A549 (cell line): ENCODE measurements around the gene C4orf17. TPM values are rescaled to one million over a fixed set of nuclear protein-coding genes. Genes with fewer than 3 reads are reported as not detected.

Source experiments
- ATAC-seq, 2 experiments: fragments of 200-7000 bp in 1 of 2; fragments of >200 bp in 1 of 2; cut with Nextera tagmentation in 1 of 2; cut with Tn5 transposase in 1 of 2; 3 replicates each; pipeline versions ENCODE4 v1.8.0 to v1.9.1; 2018 to 2020; ENCODE audit warnings: mild to moderate bottlenecking in 1 of 2, moderate library complexity in 1 of 2
- CTCF ChIA-PET: fragments of 300-600 bp; sonication (Branson Sonifier 250); formaldehyde crosslinking; extraction: SDS; loops from one replicate; lab custom pipeline; 2021; ENCODE audit warnings: antibody characterized with exemption, inconsistent platforms; lab: Yijun Ruan, JAX
- POLR2A ChIA-PET: fragments of 350-600 bp; formaldehyde crosslinking; extraction: SDS; loops from one replicate; lab custom pipeline; 2021; ENCODE audit warnings: antibody characterized with exemption, inconsistent platforms; lab: Yijun Ruan, JAX
- DNase-seq, 2 experiments: peaks; one replicate each; pipeline versions ENCODE4 v3.0.0 to v3.0.0-alpha.2; 2011 to 2016; ENCODE audit warnings: low read depth in 1 of 2, low spot score in 1 of 2
- FAIRE-seq: peaks from 2 replicates; lab custom pipeline; 2011; peaks lifted over from hg19 to GRCh38; lab: Jason Lieb, UNC
- H3K27ac ChIP-seq, 2 experiments: fragments of >200 bp; sonication (Bioruptor Twin); formaldehyde crosslinking; 3 replicates each; pipeline ENCODE4 v1.5.1; 2016 to 2017
- H3K4me1 ChIP-seq: fragments of >200 bp; sonication (Bioruptor Twin); formaldehyde crosslinking; 3 replicates; pipeline ENCODE4 v1.6.1; 2016
- H3K4me2 ChIP-seq: fragments of >200 bp; sonication (Bioruptor Twin); formaldehyde crosslinking; 3 replicates; pipeline ENCODE4 v1.6.1; 2016
- H3K4me3 ChIP-seq: fragments of >200 bp; sonication (Bioruptor Twin); formaldehyde crosslinking; 3 replicates; pipeline ENCODE4 v1.5.1; 2016
- H3K9me3 ChIP-seq: fragments of >200 bp; sonication (Bioruptor Twin); formaldehyde crosslinking; 3 replicates; pipeline ENCODE4 v1.6.1; 2016
- BCL3 ChIP-seq: fragments of >200 bp; sonication (Bioruptor Twin); formaldehyde crosslinking; IDR thresholded peaks from 3 replicates; pipeline ENCODE4 v1.6.1; 2016
- BHLHE40 ChIP-seq: IDR thresholded peaks from 2 replicates; pipeline ENCODE4 v1.6.1; 2012; ENCODE audit warnings: low read depth, low read length, inconsistent platforms
- CBX8 ChIP-seq: fragments of 200-600 bp; sonication (generic); IDR thresholded peaks from 2 replicates; pipeline ENCODE4 v1.6.1; 2016
- CTCF ChIP-seq: fragments of >200 bp; sonication (Bioruptor Twin); formaldehyde crosslinking; IDR thresholded peaks from 3 replicates; pipeline ENCODE4 v1.5.1; 2016
- ELK1 ChIP-seq: fragments of 150-350 bp; IDR thresholded peaks from 2 replicates; pipeline ENCODE4 v1.6.1; 2014; ENCODE audit warnings: low read depth, mild to moderate bottlenecking, low read length
- EP300 ChIP-seq, 2 experiments: fragments of >200 bp; sonication (Bioruptor Twin); formaldehyde crosslinking; IDR thresholded peaks; 2 replicates in 1 of 2; 3 replicates in 1 of 2; pipeline ENCODE4 v1.6.1; 2016 to 2017
- ESRRA ChIP-seq: fragments of 150-350 bp; IDR thresholded peaks from 2 replicates; pipeline ENCODE4 v1.6.1; 2014; ENCODE audit warnings: mild to moderate bottlenecking, low read length, borderline replicate concordance
- FOSL2 ChIP-seq, 2 experiments: fragments of 450-650 bp in 1 of 2; fragments of >200 bp in 1 of 2; sonication (Bioruptor Twin) in 1 of 2; formaldehyde crosslinking; IDR thresholded peaks; 2 replicates each; pipeline versions ENCODE4 v1.5.0 to v1.6.1; 2016 to 2020; ENCODE audit warnings: mild to moderate bottlenecking in 1 of 2, moderate library complexity in 1 of 2
- FOXS1 ChIP-seq: fragments of 250-450 bp; sonication (Bioruptor Pico); IDR thresholded peaks from 2 replicates; pipeline ENCODE4 v1.5.0; 2020; ENCODE audit warnings: mild to moderate bottlenecking, moderate library complexity
- GATA3 ChIP-seq: IDR thresholded peaks from 2 replicates; pipeline ENCODE4 v1.6.1; 2012; ENCODE audit warnings: borderline replicate concordance
- HDAC2 ChIP-seq: fragments of 200-600 bp; sonication (generic); IDR thresholded peaks from 2 replicates; pipeline ENCODE4 v1.6.1; 2016
- HEYL ChIP-seq: fragments of 250-450 bp; sonication (Bioruptor Pico); IDR thresholded peaks from 2 replicates; pipeline ENCODE4 v1.8.0; 2021; ENCODE audit warnings: mild to moderate bottlenecking, moderate library complexity
- HOXA7 ChIP-seq: fragments of 250-450 bp; sonication (Bioruptor Pico); IDR thresholded peaks from 2 replicates; pipeline ENCODE4 v1.5.0; 2020; ENCODE audit warnings: mild to moderate bottlenecking, moderate library complexity
- JUN ChIP-seq, 2 experiments: fragments of >200 bp; sonication (Bioruptor Twin); formaldehyde crosslinking; IDR thresholded peaks; 2 replicates in 1 of 2; 3 replicates in 1 of 2; pipeline ENCODE4 v1.6.1; 2016 to 2017
- JUNB ChIP-seq: fragments of >200 bp; sonication (Bioruptor Twin); formaldehyde crosslinking; IDR thresholded peaks from 2 replicates; pipeline ENCODE4 v1.6.1; 2016
- MAX ChIP-seq: IDR thresholded peaks from 2 replicates; pipeline ENCODE4 v1.6.1; 2012
- PBX3 ChIP-seq: IDR thresholded peaks from 2 replicates; pipeline ENCODE4 v1.6.1; 2012
- PHF8 ChIP-seq: fragments of 200-600 bp; sonication (generic); IDR thresholded peaks from 2 replicates; pipeline ENCODE4 v1.6.1; 2016; ENCODE audit warnings: low read depth, mild to moderate bottlenecking, antibody characterized with exemption, moderate library complexity, borderline replicate concordance
- SREBF2 ChIP-seq: fragments of 450-650 bp; IDR thresholded peaks from 2 replicates; pipeline ENCODE4 v1.6.1; 2014; ENCODE audit warnings: mild to moderate bottlenecking, moderate library complexity
- ZC3H11A ChIP-seq: fragments of 450-650 bp; IDR thresholded peaks from 2 replicates; pipeline ENCODE4 v1.6.1; 2014; ENCODE audit warnings: antibody characterized with exemption, mild to moderate bottlenecking
- ZFP36 ChIP-seq: fragments of 450-650 bp; IDR thresholded peaks from 2 replicates; pipeline ENCODE4 v1.6.1; 2014; ENCODE audit warnings: borderline replicate concordance; ENCODE audit not compliant: partially characterized antibody
- ZNF302 ChIP-seq: fragments of 250-450 bp; sonication (Bioruptor Pico); IDR thresholded peaks from 2 replicates; pipeline ENCODE4 v1.9.0; 2021; ENCODE audit warnings: inconsistent platforms, mild to moderate bottlenecking, moderate library complexity
- WGBS: methylation state at CpG from one replicate; pipeline ENCODE4 v1.1.6; 2017; ENCODE audit errors: missing lambda C conversion rate; 5-methylcytosine and 5-hydroxymethylcytosine counted together
- polyA plus RNA-seq, 4 experiments: library from polyadenylated mRNA; depleted of rRNA in 3 of 4; stranded (reverse); fragments of >200 nt; fragmentation: RNase III in 1 of 4; extraction: RNeasy Plus Mini Kit Qiagen cat#74134 plus additional on column Dnase treatment in 1 of 4; gene quantifications; 2 replicates in 3 of 4; 3 replicates in 1 of 4; pipeline ENCODE4 v1.2.3, GENCODE V29; 2011 to 2017

Gene C4orf17
- polyA plus RNA-seq, 2 of the 4 experiments (the other 2 are of a cell fraction): not detected

GRCh38 chr4:99471349-99471748 is 39.5 kb upstream of the C4orf17 start:
- ATAC-seq (no peak), DNase-seq (no peak), FAIRE-seq (no peak)
- CTCF ChIA-PET: no interaction called here
- Histone ChIP-seq H3K4me2 (no peak overlapping the region), H3K4me3 (no peak overlapping the region), H3K4me1 (no peaks in the 10 kb centered on the region), H3K9me3 (no peaks in the 10 kb centered on the region), H3K27ac (no peak overlapping the region)
- no peak for TF ChIP-seq HDAC2
- no peak for TF ChIP-seq JUN (IDR thresholded peaks at IDR 0.05)
- no peak for TF ChIP-seq ZNF302 (CRISPR knock-in tag)
- TF ChIP-seq FOXS1 (CRISPR knock-in tag): no peak
- no peak for TF ChIP-seq FOSL2 (IDR thresholded peaks at IDR 0.05)
- TF ChIP-seq FOSL2 (CRISPR knock-in tag; IDR thresholded peaks at IDR 0.05): no peak
- POLR2A ChIA-PET: no interaction called here

- no peak for FAIRE-seq
- H3K4me1 ChIP-seq: no peaks in the 10 kb centered on the region
- 3% methylated on average over 1 of the region's 1 CpG for WGBS
- H3K4me2 ChIP-seq: no peak overlapping the region
- H3K27ac ChIP-seq: no peak overlapping the region
- H3K4me3 ChIP-seq: no peak overlapping the region
- CTCF ChIA-PET: no interaction called here
- TF ChIP-seq JUN (IDR thresholded peaks at IDR 0.05): no peak
- TF ChIP-seq PBX3: no peak
- TF ChIP-seq JUNB: no peak
- no peak for TF ChIP-seq SREBF2
- no peak for TF ChIP-seq MAX
- TF ChIP-seq EP300 (IDR thresholded peaks at IDR 0.05): no peak
- TF ChIP-seq HOXA7 (CRISPR knock-in tag): no peak
- ATAC-seq: no peak
- H3K9me3 ChIP-seq: no peaks in the 10 kb centered on the region
- POLR2A ChIA-PET: no interaction called here
- no peak for DNase-seq
Observed at GRCh38 chr4:99471896-99472295, 38.9 kb upstream of the C4orf17 start.

- ChIA-PET POLR2A (no interaction called here), CTCF (interaction anchor here (2.0 kb wide), 1 partner anchor 10 kb away, joined by 9 read pairs; no protein-coding TSS in a partner anchor)
- FAIRE-seq (no peak), DNase-seq (no peak), ATAC-seq (no peak)
- Histone ChIP-seq H3K9me3 (no peaks in the 10 kb centered on the region), H3K4me1 (no peaks in the 10 kb centered on the region), H3K4me2 (no peak overlapping the region), H3K4me3 (no peak overlapping the region), H3K27ac (no peak overlapping the region)
- WGBS: 17% methylated on average over 1 of the region's 1 CpG
- TF ChIP-seq BCL3: no peak
- TF ChIP-seq HEYL: no peak
- TF ChIP-seq ELK1: no peak
- TF ChIP-seq FOSL2 (IDR thresholded peaks at IDR 0.05): no peak
- TF ChIP-seq FOSL2 (CRISPR knock-in tag; IDR thresholded peaks at IDR 0.05): no peak
Observed at GRCh38 chr4:99473131-99473530, 37.7 kb upstream of the C4orf17 start.

- no peak for DNase-seq
- Histone ChIP-seq H3K9me3 (no peaks in the 10 kb centered on the region), H3K27ac (no peak overlapping the region), H3K4me1 (no peaks in the 10 kb centered on the region), H3K4me2 (no peak overlapping the region), H3K4me3 (no peak overlapping the region)
- FAIRE-seq: no peak
- ATAC-seq: no peak
- POLR2A ChIA-PET: no interaction called here
- CTCF ChIA-PET: no interaction called here
- WGBS: 4% methylated on average over 1 of the region's 1 CpG
- TF ChIP-seq ESRRA (no peak), ZFP36 (no peak), ZNF302 (CRISPR knock-in tag) (no peak), CBX8 (no peak), PHF8 (no peak), BHLHE40 (no peak), GATA3 (no peak), ZC3H11A (no peak), CTCF (no peak)
Observed at GRCh38 chr4:99483636-99484035, 27.2 kb upstream of the C4orf17 start.
